Right lung (tissue), 10 donors: ENCODE measurements around the gene PRSS58. TPM values are rescaled to one million over a fixed set of nuclear protein-coding genes. Genes with fewer than 3 reads are reported as not detected.

ENCODE experiments used
- DNase-seq, 2 donors: peaks; one replicate each; pipeline ENCODE4 v3.0.0-alpha.2; 2013
- long read RNA-seq, 8 donors: transcript quantifications; one replicate each; lab custom pipeline, GENCODE V29; 2026
- polyA plus RNA-seq, 5 donors: library from polyadenylated mRNA; unstranded; fragments of 120-200 nt; gene quantifications; one replicate each; pipeline versions ENCODE4 v1.2.1 to v1.2.3, GENCODE V29; 2013; ENCODE audit warnings: inconsistent platforms in 1 of 5, low replicate concordance in 1 of 5; ENCODE audit not compliant: insufficient read length in 5 of 5, insufficient read depth in 1 of 5

Gene PRSS58
- not detected for polyA plus RNA-seq
- long read RNA-seq, donor 1 = 0 reads
- long read RNA-seq, donor 2 = 0 reads
- long read RNA-seq, donor 3 = 0 reads
- long read RNA-seq, donor 4 = 0 reads
- long read RNA-seq, donor 5 = 0 reads
- long read RNA-seq, donor 6 = 0 reads
- long read RNA-seq, donor 7 = 0 reads
- long read RNA-seq, donor 8 = 0 reads

- DNase-seq = no peak
Observed at GRCh38 chr7:142257958-142258357, at the start of gene PRSS58. Gene PRSS58 (minus strand): TSS chr7:142258058. CDS start chr7:142257707, 351 bp downstream.

GRCh38 chr7:142307246-142307900 lies 49.5 kb upstream of the PRSS58 start:
- no peak for DNase-seq

DNA sequence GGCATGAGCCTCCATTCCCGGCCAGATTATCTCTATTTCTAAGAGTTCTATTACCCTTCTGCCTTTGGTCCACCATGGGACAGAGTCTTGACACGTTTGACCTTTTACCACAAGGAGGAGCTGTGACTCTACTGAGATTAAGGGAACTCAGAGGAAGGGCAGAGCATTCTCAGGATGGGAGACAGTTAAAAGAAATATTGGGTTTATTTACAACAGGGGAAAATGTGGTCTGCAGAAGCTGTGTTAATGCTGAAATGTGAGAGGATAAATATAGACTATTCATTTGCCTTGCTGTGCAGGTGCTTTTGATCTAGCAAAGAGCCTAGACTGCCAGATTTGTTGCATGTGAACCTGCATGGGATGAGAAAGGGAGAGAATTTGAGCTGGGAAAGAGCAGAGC lies 45.8 kb upstream of the PRSS58 start:
- DNase-seq = no peak

DNA sequence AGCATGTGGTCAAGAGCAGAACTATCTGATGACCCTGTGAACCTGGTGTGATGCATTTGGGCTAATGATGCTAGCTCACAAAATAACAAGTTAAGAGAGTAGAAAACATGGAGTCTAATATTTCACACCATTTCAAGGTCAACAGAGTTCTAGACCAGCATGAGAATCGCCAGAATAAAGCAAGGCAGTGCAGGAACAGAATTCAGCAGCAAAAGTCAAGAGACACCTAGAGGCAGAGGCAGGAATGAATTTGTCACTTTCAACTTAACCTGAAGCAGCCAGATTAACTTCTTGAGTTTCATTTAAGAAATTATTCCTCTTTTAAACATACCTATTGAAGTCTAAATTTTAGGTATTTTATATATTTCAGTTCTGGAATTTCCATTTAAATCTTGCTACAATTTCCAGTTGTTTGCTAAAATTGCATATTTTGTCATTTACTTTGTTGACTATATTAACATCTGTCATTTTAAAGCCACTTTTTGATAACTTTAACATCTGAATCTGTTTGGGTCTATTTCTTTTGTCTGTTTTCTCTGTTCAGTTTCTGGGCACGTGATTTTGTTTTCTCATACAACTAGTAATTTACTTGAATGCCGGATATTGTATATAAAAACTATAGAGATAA lies 44.2 kb upstream of the PRSS58 start:
- DNase-seq = no peak

GRCh38 chr7:142301299-142301698 lies 43.4 kb upstream of the PRSS58 start:
- DNase-seq = no peak

GRCh38 chr7:142300689-142301088 lies 42.8 kb upstream of the PRSS58 start:
- DNase-seq = no peak

- no peak for DNase-seq
Observed at GRCh38 chr7:142299237-142299781, 41.5 kb upstream of the PRSS58 start.

GRCh38 chr7:142298627-142299026 lies 40.8 kb upstream of the PRSS58 start:
- no peak for DNase-seq

DNA sequence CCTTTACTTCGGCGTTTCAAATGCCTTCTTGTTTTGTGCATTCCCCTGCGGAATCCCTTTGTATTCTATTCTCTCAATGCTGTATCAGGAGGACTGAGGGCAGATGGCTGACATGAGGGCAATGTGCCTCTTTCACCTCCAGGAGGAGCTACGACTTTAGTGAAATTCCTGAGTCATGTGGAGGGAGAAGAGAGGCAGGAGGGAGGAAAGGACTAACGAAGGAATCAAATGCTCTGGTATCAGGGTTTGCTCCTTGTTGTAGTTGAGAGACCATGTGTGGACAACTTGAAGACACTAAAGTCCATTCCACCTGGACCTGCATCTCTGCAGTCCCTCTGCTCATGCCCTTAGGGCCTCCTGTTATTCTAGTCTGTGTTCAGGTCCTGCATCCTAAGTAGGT lies 40.2 kb upstream of the PRSS58 start:
- DNase-seq = no peak

- no peak for DNase-seq
Observed at GRCh38 chr7:142280263-142280662, 22.4 kb upstream of the PRSS58 start.

DNA sequence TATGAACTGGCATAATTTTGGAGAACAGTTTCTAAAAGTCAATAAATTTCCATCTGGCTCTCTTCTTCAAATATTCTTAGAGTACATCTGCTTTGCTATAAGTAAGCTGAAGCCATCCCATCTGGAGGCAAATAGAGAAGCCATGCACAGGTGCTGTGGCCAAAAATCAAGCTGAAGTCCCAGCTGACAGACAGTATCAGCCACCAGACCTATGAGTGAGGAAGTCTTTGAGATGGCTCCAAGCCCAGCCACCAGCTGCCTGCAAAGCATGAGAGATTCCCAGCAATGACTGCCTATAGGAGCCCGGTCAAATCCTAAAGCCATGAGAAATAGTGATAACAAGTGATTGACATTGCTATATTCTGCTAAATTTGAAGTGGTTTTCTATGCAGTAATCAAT lies 21.7 kb upstream of the PRSS58 start:
- no peak for DNase-seq

- DNase-seq = no peak
Observed at GRCh38 chr7:142275028-142275427, 17.2 kb upstream of the PRSS58 start.

- no peak for DNase-seq
Observed at GRCh38 chr7:142272841-142273240, 15.0 kb upstream of the PRSS58 start.

- DNase-seq = no peak
Observed at GRCh38 chr7:142263598-142264380, 5.9 kb upstream of the PRSS58 start.

GRCh38 chr7:142250705-142251104 lies 7.2 kb downstream of the PRSS58 start:
- no peak for DNase-seq

DNA sequence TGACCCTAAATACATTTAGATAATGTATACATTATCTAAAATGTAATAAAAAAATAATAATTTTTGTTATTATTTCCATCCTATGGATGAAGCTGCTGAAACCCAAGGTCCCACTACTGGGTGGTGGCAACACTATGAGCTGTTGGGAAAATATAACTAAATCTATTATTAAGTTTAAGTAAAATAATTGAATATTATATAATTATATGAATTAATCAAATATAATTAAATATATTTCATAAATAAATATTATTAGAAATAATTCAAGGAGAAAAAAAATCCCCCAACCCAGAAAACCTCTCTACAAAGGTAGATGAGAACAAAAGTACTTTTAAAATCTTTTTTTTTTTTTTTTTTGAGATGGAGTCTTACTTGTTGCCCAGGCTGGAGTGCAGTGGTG lies 7.9 kb downstream of the PRSS58 start:
- DNase-seq = no peak

DNA sequence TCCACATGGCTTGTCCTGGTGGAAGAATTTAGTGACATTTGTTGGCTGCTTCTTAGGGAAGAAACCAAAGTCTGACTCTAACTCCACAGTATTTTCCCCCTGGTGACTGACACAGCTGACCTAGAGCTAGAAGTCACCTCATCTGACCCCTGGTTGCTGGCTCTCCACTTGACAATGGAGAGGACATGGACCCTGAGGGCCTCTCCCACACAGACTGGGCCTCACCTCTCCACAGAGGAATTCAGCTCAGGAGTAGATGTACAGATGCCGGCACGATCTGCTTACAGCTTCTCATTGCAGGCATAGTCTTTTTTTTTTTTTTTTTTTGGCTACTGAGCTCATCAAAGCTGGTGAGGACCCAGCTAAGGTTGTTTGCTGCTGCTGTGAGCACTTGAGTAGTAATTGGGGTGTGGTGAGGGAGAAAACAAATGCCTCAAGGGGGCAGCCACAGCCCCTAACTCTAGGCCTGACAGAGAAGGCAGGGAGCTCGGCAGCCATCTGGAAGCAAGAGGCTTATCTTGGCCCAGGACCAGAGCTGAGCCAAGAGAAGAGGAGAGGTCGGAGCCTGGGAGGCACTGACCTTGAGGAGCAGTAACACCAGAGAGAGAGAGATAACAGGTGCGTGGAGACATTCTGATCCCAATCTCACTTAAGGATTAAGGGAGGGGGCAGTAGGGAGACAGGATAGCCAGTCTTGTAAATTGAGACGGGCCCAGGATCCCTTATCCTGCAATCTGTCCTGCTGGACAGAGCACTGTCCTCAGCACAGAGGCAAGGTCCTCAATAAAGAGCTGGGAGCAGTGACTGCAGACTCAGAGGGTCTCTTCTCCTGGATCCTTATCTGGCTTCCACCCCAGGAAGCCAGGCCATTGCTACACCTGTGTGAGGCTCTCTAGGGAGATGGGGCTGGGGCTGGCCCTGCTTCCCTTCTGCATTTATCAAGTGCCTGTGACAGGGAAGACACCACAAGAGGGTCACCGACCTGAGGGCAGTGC lies 9.4 kb downstream of the PRSS58 start:
- DNase-seq = no peak

- no peak for DNase-seq
Observed at GRCh38 chr7:142243823-142244222, 14.0 kb downstream of the PRSS58 start.

GRCh38 chr7:142240546-142240945 lies 17.3 kb downstream of the PRSS58 start:
- DNase-seq = no peak

- DNase-seq = no peak
Observed at GRCh38 chr7:142231716-142232115, 26.1 kb downstream of the PRSS58 start.

DNA sequence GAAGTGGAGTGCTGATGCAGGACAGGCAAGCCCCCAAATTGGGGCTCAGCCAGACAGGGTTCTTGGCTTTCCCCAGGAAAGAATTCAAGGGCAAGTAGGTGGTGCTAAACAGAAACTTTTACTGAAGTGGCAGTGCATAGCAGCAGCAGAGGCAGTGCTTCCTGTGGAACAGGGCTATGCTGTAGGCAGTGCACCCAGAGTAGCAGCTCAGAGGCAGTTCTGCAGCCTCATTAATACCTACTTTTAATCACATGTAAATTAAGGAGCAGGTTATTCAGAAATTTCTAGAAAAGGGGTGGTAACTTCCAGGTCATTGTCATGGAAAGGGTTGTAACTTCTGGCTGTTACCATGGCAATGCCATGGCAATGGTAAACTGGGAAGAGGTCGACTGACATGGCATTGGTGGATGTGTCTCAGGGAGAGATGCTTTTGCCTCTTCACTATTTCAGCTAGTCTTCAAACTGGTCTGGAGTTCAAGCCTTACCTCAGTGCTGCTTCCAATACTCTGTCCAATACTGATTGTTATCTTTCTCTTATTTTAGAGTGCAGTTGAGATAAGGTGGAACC lies 29.2 kb downstream of the PRSS58 start:
- DNase-seq = no peak
